ENCODE data around the gene SETD7. TPM values are rescaled to one million over a fixed set of nuclear protein-coding genes. Genes with fewer than 3 reads are reported as not detected.

The SETD7 gene
- polyA plus RNA-seq, 3 donors = 14.1 to 16.8 (median 15.4) TPM

GRCh38 chr4:139600662-139601061, 44.6 kb upstream of the SETD7 start:
- Histone ChIP-seq H3K79me2 (ENCODE audit: insufficient read depth, low read length) (no peaks in the 10 kb centered on the region), H3K27ac (ENCODE audit: low read depth in 1 of 2, low read length in 2 of 2) (no peak overlapping the region), H3K4me2 (replicated peaks; ENCODE audit: extremely low read depth, low read length, poor library complexity, severe bottlenecking) (no peak overlapping the region), H3K9me3 (replicated peaks in 1 of 2; ENCODE audit: control insufficient read depth in 1 of 2, insufficient read depth in 1 of 2, low read length in 2 of 2) (no peaks in the 10 kb centered on the region), H3K27me3 (ENCODE audit: control insufficient read depth in 2 of 2, insufficient read depth in 2 of 2, low read length in 2 of 2) (peaks cover 0 to 3% of the 10 kb centered on the region in 2 donors), H3K4me3 (replicated peaks in 1 of 3; ENCODE audit: low read depth in 2 of 3, low read length in 3 of 3) (no peak overlapping the region), H3K9ac (ENCODE audit: insufficient read depth, low read length, poor library complexity, severe bottlenecking) (no peak overlapping the region), H2AFZ (ENCODE audit: insufficient read depth, low read depth, low read length, poor library complexity, severe bottlenecking) (no peak overlapping the region), H3K4me1 (ENCODE audit: control insufficient read depth in 1 of 2, insufficient read depth in 2 of 2, low read length in 2 of 2) (no peaks in the 10 kb centered on the region), H4K20me1 (ENCODE audit: insufficient read depth, low read length) (no peaks in the 10 kb centered on the region), H3K36me3 (replicated peaks in 1 of 2; ENCODE audit: control insufficient read depth in 1 of 2, insufficient read depth in 2 of 2, low read length in 2 of 2) (no peaks in the 10 kb centered on the region)
- Mint-ChIP-seq H3K9me3 (peaks cover 0 to 2% (median 0%) of the 10 kb centered on the region in 7 donors), H3K4me1 (no peaks in the 10 kb centered on the region), H3K4me3 (no peak overlapping the region), H3K27ac (no peak overlapping the region), H3K27me3 (ENCODE audit: low read depth in 3 of 3) (peaks cover 4 to 11% (median 6%) of the 10 kb centered on the region in 3 donors), H3K36me3 (no peaks in the 10 kb centered on the region)
- WGBS (ENCODE audit: insufficient coverage) = no CpG with 5 or more reads among the region's 4 CpGs
- TF ChIP-seq CTCF (IDR thresholded peaks at IDR 0.05) = no peak
- intact Hi-C loops (cut with micrococcal nuclease) = loop anchor here in 1 of 2 donors (10.0 kb wide), 1 partner anchor 54 kb away; no protein-coding TSS in a partner anchor
- no peak for DNase-seq

- Mint-ChIP-seq H3K4me3 (no peak overlapping the region), H3K36me3 (no peaks in the 10 kb centered on the region), H3K4me1 (no peaks in the 10 kb centered on the region), H3K9me3 (peaks cover 0 to 2% (median 0%) of the 10 kb centered on the region in 7 donors), H3K27me3 (ENCODE audit: low read depth in 3 of 3) (peaks cover 2 to 9% (median 3%) of the 10 kb centered on the region in 3 donors), H3K27ac (no peak overlapping the region)
- intact Hi-C loops (cut with micrococcal nuclease) = loop anchor here in 1 of 2 donors (10.0 kb wide), 1 partner anchor 55 kb away; no protein-coding TSS in a partner anchor
- Histone ChIP-seq H3K27ac (ENCODE audit: low read depth in 1 of 2, low read length in 2 of 2) (no peak overlapping the region), H3K4me3 (replicated peaks in 1 of 3; ENCODE audit: low read depth in 2 of 3, low read length in 3 of 3) (no peak overlapping the region), H3K27me3 (ENCODE audit: control insufficient read depth in 2 of 2, insufficient read depth in 2 of 2, low read length in 2 of 2) (peaks cover 0 to 3% of the 10 kb centered on the region in 2 donors), H3K4me2 (replicated peaks; ENCODE audit: extremely low read depth, low read length, poor library complexity, severe bottlenecking) (no peak overlapping the region), H3K4me1 (ENCODE audit: control insufficient read depth in 1 of 2, insufficient read depth in 2 of 2, low read length in 2 of 2) (no peaks in the 10 kb centered on the region), H4K20me1 (ENCODE audit: insufficient read depth, low read length) (no peaks in the 10 kb centered on the region), H3K9me3 (replicated peaks in 1 of 2; ENCODE audit: control insufficient read depth in 1 of 2, insufficient read depth in 1 of 2, low read length in 2 of 2) (no peaks in the 10 kb centered on the region), H3K9ac (ENCODE audit: insufficient read depth, low read length, poor library complexity, severe bottlenecking) (no peak overlapping the region), H2AFZ (ENCODE audit: insufficient read depth, low read depth, low read length, poor library complexity, severe bottlenecking) (no peak overlapping the region), H3K36me3 (replicated peaks in 1 of 2; ENCODE audit: control insufficient read depth in 1 of 2, insufficient read depth in 2 of 2, low read length in 2 of 2) (no peaks in the 10 kb centered on the region), H3K79me2 (ENCODE audit: insufficient read depth, low read length) (no peaks in the 10 kb centered on the region)
- DNase-seq = no peak
- no peak for TF ChIP-seq CTCF (IDR thresholded peaks at IDR 0.05)
- WGBS (ENCODE audit: insufficient coverage) = 96% methylated on average over 3 of the region's 6 CpGs
These were observed 43.8 kb upstream of the SETD7 start for GRCh38 chr4:139599594-139600374.

Data from CD14-positive monocyte (primary cell).